Dermis microvascular lymphatic vessel endothelial cell (primary cell): ENCODE data around the gene RGS17. TPM values are rescaled to one million over a fixed set of nuclear protein-coding genes. Genes with fewer than 3 reads are reported as not detected.

Source experiments
- DNase-seq, 2 donors: peaks; one replicate each; pipeline versions ENCODE4 v3.0.0 to v3.0.0-alpha.2; 2010; ENCODE audit warnings: low read depth in 2 of 2
- total RNA-seq: library from RNA; depleted of rRNA; stranded (reverse); fragments of >200 nt; gene quantifications from 2 replicates; pipeline ENCODE4 v1.2.1, GENCODE V29; 2014

RGS17 gene
- total RNA-seq, 1 donor from 2014 or later: 4.1 TPM

DNA sequence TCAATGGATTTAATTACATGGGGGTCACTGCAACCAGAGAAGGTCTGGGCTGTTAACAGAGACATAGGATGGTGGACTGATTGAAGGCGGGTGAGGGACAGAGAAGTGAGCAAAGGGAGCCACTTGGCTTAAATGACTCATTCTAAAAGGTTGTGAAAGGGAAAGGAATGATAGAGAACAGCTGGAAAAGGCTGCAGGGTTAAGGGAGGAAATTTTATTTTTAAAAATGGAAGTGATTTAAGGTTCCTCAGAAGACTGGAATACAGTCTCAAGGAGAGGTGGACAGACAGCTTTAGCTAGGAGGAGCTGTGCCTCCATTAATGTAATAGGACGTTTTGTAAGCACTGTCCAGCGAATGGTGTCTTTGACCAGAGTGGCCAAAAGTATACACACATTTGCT, 46.7 kb downstream of the RGS17 start:
- no peak for DNase-seq

DNA sequence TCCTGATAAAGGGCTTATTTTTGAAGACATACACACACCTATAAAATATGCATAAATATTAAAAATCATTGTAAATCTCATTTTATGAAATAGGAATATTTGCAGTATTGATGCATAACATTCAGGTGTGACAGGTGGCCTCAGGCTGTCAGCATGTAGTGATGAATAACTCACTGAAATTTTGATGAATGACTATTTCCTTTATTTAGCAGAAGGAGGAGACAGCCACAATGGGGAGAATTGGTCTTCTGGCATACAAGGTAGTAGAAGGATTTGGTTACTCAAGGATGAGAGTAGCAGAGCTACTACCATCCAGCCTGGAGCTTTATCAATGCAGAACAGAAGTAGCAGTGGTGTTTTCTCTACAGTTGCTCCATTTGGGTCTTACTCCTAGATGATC, 47.2 kb downstream of the RGS17 start:
- no peak for DNase-seq

DNA sequence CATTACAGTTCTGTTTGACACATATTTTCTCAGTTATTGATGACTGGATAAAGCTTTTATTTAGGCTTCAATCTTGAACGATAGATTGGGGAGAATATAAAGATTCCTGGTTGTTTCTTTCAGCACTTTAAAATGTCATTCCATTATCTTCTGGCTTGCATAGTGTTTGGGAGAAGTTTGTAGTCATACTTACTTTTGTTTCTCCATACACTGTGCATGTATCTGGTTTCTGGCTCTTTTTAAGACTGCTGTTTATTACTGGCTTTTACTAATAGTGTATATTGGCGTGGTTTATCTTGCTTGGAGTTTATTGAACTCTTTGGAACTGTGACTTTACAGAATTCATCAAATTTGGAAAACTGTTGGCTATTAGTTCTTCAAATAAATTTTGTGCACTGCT, 49.2 kb downstream of the RGS17 start:
- DNase-seq: no peak

DNA sequence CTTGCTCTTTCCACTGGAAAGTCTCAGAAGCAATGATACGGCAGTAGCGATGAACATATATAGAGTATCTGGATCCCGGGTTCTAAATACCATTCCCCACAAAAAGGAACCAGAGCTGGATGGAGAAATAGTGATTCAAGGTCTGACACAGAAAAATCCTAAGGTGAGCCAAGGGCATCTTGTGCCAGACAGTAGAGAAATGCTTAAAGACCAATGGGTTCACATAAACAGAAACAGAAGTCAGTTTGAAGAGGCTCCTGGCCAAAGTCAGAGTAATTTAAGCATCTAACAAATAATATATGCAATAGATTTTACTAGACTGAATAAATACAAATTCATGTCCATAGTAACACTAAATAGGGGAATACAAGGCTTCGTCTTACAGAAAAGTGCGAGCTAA, 54.7 kb downstream of the RGS17 start:
- no peak for DNase-seq

GRCh38 chr6:153074761-153075160, 56.3 kb downstream of the RGS17 start:
- no peak for DNase-seq

- no peak for DNase-seq
These were observed 57.2 kb downstream of the RGS17 start for GRCh38 chr6:153073841-153074240.

GRCh38 chr6:153070756-153071155, 60.3 kb downstream of the RGS17 start:
- no peak for DNase-seq

- no peak for DNase-seq
These were observed 61.2 kb downstream of the RGS17 start for GRCh38 chr6:153069897-153070296.

GRCh38 chr6:153065222-153065621, 65.9 kb downstream of the RGS17 start:
- DNase-seq: no peak

DNA sequence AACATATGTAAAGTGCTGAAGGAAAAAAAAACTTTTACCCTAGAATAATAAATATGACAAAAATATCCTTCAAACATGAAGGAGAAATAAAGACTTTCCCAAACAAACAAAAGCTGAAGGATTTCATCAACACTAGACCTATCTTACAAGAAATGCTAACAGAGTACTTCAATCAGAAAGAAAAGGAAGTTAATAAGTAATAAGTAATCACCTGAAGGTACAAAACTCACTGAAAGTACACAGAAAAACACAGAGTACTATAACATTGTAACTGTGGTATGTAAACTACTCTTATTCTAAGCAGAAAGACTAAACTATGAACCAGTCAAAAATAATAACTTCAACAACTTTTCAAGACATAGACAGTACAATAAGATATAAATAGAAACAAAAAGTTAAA, 67.1 kb downstream of the RGS17 start:
- no peak for DNase-seq

GRCh38 chr6:153062516-153062915, 68.6 kb downstream of the RGS17 start:
- DNase-seq: no peak

DNA sequence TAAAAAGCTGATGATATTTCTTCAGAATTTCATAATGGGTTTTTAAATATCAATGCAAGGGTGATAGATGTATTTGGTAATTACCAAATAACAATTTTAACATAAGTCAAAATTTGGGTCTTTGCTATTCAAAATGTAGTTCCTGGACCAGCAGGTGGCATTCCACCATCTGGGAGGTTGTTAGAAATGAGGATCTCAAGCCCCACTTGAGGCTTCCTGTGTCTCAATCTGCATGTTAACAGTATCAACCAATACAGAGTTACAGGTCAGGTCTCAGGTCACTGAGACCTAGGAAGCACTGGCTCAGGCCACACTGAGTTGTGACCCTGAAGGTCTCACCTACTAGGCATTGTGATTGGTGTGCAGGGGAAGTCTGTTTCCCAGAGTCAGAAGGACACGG, 71.3 kb downstream of the RGS17 start:
- DNase-seq: peak in 1 of 2 donors; percentile 9

DNA sequence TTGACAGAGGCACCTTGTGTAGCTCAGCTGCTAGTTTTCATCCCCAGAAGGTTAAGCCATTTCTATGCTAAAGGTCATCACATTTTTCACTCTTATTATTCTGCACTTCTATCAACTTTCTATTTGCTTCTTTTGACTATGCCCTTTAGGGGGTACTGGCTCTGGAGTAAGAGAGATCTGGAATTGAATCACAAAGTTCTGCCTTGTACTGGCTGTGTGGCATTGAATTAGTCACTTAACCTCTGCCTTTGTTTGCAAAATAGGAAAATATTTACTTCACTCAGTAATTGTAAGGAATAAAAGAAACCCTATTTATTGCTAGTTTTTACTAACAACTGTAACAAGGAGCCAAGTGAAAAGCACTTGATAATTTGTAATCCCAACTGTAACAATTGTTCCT, 71.8 kb downstream of the RGS17 start:
- DNase-seq: no peak

DNA sequence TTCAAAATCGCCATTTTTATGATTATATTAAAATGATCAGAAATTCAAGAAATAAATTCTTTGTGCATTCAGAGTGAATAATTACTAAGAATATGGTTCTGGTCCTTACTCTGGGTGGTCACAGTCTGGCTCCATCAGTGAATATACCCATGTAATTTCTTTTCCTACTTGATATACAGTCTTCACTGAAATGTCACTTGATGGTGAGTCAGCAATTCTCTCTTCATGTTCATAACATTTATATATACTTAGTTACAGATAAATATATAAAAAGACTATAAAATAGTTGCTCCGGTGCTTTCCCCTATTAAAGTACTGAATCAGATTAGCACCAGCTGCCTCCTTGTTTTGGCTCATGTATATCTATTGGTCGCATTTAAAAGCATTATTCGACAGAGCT, 72.2 kb downstream of the RGS17 start:
- no peak for DNase-seq

GRCh38 chr6:153058291-153058690, 72.8 kb downstream of the RGS17 start:
- DNase-seq: peak in 1 of 2 donors; percentile 45

DNA sequence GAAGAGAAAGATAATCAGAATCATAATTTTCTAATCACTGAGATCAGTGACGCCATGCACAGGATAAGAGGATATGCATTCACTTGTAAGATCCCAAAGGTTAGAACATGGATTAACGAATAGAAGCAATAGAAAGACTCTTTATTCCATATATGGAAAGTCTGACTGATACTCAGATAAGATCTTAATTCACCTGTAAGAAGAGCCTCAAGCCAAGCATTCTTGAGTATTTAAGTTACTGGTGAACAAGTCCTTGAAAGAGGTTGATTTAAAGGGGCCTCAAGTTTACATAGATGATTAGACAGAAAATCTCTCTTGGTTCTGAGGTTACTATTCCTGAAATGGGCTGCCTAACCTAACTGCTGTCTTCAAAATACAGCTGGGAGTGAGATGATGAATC, 74.8 kb downstream of the RGS17 start:
- no peak for DNase-seq

DNA sequence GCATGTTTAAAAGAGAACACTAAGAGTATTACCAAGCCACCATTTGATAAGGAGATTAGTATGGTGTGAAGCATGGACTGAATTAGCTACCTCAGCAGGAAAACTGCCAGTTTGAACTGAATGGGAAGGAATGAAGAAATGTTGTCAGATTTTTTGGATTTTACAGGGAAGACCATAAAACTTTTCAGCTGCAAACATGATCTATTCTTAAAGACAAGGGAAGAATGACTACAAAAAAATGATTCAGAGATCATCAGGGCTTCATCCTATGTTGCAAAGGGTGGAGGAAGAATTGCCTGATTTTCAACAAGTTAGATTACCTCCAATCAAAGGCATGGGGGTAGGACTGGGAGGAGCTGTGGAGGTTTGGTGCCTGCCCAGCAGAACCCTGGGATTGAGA, 79.3 kb downstream of the RGS17 start:
- no peak for DNase-seq

- no peak for DNase-seq
These were observed 82.5 kb downstream of the RGS17 start for GRCh38 chr6:153048631-153049030.

GRCh38 chr6:153047386-153047785, 83.7 kb downstream of the RGS17 start:
- DNase-seq: no peak

DNA sequence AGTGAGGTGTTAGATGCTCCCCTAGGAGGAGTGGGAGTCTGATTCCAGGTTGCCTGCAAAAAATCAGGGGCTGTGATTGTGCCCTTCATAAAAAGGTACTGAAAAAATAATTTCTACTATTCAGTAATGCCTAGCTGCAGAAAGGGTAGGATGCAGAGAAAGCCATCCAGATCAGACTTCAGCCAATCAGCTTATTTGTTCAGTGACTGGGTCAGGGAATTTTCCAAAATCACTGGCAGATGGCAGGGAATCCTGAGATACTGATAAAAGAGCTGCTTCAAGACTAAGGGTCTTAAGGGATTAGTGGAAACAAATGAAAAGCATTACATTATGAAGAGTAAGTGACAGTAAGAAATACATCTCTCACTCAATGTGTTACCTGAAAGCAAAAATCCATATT, 85.8 kb downstream of the RGS17 start:
- no peak for DNase-seq

GRCh38 chr6:153044295-153044694, 86.8 kb downstream of the RGS17 start:
- DNase-seq: peak in 1 of 2 donors; percentile 53

GRCh38 chr6:153043719-153044118, 87.4 kb downstream of the RGS17 start:
- DNase-seq: no peak

DNA sequence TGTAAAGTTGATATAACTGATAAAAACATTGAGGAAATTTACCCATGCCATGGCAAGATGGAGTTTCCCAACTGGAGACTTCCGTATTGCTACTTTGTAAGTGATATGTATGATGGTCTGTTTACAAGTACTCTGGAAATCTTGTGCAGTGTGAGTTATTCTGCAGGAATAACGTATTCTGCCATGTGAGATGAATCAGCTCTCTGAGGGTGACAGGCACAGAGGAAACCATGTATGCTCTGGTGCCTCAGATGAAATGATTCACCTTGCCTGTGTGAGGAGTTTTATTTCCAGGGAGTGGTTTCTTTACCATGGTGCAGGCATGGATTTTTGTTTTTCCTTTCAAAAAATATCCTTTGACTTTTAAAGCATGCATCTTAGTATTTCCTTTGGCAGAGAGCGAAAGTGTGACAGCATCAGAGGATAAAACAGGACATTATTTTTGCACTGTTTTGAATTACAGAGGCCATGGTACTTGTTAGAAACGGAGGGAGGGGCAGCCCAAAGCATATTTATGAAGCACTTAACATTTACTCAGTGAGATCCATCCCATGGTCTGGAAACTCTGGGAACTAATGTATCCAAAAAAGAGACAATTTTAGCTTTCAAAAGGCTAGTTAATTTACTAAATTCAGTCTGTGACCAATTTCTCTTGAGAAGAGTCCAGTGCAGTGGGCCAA, 92.6 kb downstream of the RGS17 start:
- DNase-seq: peak in 1 of 2 donors; percentile 10

GRCh38 chr6:153034139-153034538, 96.9 kb downstream of the RGS17 start:
- DNase-seq: no peak
